HG02885 (cell line): ENCODE measurements around the gene CIPC.

Experiments
- ATAC-seq: cut with Tn5 transposase; IDR thresholded peaks from one replicate; pipeline ENCODE4 v1.9.1; 2021; ENCODE audit warnings: mild to moderate bottlenecking; ENCODE audit not compliant: unreplicated experiment, poor library complexity

Gene CIPC

GRCh38 chr14:77123381-77124325 is 25.6 kb downstream of the CIPC start:
- no peak for ATAC-seq

DNA sequence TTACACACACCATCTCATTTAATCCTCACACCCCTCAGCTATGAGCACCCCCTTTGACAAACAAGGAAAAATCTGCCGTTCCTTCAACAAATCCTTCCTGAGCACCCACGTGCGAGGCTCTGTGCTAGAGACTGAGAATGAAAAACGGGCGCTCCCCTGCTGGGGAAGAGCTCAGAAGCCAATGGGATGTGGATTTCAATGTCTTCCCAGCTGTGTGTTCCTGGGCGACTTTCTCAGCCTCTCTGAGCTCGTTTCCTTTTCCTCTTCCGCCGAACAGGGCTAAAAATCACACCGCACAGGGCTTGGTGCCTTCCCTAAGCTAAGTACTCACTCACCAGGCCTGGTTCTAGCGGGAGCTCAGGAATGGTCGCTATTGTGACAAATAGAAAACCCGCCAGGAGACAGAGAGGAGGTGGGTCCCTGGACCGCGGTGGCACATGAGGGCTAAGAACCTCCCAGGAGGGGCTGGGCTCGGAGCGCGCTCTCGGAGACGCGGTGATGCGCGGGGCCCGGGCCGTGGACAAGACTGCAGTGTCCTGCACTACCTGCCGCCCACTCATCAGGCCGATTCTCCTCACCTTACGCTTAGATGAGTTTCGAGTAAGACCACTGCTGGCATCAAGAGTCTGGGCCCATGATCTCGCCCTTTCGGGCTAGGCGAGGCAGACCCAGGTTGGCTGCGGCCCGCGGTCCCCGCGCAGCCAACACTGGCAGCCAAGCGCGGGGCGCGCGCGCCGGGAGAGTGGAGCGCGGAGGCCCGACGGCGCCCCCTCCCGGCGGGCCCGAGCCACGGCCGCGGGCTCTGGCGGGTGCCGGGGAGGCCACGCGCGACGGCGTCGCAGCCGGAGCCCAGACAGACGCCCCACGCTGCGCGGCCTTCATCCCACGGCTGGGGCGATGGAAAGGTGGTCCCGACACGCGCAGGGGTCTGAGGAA is 26.6 kb downstream of the CIPC start:
- peak; percentile 35 for ATAC-seq

- ATAC-seq, result no peak
Observed at GRCh38 chr14:77125281-77125801, 27.3 kb downstream of the CIPC start.

GRCh38 chr14:77125823-77126325 is 27.8 kb downstream of the CIPC start:
- no peak for ATAC-seq

- no peak for ATAC-seq
Observed at GRCh38 chr14:77126461-77126990, 28.5 kb downstream of the CIPC start.

GRCh38 chr14:77128414-77128891 is 30.4 kb downstream of the CIPC start:
- ATAC-seq, result no peak

DNA sequence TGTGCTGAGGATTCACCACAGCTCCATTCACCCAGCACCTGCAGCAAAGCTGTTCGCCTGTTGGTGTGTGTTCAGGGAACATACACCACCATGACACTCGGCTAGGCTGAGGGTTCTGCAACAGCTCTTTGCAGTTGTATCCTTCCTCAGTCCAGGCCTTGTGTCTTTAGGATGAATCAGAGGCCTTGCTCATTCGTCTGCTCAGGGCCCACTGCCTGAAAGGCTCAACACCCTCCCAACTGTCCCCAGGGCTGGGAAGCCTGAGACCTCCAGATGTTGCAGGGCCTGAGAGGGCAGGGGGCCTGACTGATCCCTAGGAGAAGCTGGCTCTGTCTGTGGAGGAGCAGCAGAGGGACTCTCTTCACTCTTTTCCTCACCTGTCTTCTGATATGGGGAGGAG is 32.3 kb downstream of the CIPC start:
- ATAC-seq, result no peak

- no peak for ATAC-seq
Observed at GRCh38 chr14:77131206-77131605, 33.1 kb downstream of the CIPC start.

DNA sequence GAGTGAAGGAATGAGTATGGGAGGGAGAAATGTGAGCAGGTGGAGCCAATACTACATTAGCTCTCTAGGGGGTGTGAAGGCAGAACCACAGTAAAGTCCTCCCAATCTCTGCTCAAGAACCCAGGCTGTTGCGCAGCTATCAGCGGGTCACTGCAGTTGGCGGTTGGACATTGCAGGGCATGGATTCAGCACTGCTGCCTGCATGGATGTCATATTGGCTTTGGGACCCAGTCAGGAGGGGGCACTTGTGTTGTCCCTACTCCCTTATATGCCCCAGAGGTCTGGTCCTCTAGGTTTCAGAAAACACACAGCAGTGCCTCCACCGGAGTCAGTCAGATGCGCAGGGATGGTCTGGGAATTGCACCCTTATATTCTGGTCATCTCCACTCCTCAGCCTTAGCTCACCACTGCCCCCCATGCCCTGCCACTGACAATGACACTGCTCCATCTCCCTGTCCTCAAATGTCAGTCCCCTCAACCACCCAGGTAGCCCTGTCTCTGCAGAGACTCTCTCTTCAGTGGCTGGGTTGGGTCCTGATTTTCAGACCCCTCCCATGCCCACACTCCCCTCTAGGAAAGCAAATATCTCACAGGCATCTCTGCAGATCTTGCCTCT is 33.9 kb downstream of the CIPC start:
- ATAC-seq, result no peak

DNA sequence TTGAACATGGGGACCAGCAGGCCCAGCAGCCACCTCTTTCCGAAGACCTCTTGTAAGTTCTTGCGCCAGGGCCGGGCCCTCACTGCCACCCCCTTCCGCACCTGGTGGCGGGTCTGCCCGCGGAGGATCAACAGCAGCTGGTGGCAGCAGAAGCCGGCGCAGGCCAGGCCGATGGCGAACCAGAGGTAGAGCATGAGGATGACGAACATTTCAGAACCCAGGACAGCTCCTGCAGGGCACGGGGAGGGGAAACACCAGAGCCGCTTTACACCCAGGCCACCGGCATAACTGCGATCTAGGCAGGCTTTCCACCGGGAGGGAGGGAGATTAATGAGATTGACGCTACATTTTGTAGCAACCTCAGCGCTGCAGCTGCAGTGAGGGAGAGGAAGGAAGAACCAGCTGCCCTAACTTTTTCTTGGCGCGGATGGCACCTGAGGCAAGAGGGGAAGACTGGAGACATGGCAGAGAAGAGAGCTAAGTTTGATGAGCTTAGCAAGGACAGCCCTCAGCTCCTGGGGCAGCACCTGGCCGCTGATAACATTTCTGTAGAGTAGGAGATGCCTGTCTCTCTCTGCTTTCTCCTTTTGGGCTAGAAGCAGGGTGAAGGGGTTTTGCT is 35.8 kb downstream of the CIPC start:
- no peak for ATAC-seq

GRCh38 chr14:77139022-77139421 is 41.0 kb downstream of the CIPC start:
- ATAC-seq, result no peak

- peak; percentile 45 for ATAC-seq
Observed at GRCh38 chr14:77139540-77140358, 41.7 kb downstream of the CIPC start.

DNA sequence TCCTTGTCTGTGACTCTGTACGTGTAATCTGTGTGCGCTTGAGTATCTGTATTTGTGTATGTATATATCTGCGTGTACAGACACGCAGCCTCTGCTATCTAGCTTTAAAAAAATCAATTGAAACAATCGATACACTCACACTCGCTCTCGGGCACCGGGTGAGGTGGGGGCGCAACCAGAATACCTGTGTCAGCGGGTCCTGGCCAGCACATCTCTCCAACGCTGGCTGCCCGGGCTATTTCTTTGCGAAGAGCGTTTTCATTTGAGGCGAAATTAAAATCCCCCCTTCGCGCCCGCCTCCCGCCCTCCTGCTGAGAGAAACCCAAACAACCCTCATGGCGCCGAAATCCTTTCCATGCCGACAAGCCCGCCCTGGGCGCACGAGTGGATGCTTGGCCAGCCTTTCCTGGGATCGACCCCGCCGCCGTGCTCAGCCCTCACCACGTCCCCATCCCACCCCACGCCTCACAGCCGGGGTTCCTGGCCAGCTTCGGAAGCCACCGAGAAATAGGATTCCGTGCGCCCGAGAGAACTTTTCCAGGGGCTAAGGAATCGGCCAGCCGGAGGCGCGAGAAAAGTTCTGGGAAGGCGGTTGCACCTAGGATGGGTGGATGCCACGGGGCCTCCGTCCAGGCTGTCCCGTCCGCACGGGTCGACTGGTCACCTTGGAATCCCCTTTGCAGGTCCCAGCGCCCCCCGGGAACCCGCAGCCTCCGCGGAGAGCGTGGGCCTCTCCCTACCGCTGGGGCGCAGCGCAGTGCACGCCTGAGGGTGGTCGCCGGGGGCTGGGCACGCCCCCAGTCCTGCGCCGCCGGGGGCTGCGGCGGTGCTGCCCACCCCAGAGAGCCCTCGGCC is 42.5 kb downstream of the CIPC start:
- no peak for ATAC-seq

DNA sequence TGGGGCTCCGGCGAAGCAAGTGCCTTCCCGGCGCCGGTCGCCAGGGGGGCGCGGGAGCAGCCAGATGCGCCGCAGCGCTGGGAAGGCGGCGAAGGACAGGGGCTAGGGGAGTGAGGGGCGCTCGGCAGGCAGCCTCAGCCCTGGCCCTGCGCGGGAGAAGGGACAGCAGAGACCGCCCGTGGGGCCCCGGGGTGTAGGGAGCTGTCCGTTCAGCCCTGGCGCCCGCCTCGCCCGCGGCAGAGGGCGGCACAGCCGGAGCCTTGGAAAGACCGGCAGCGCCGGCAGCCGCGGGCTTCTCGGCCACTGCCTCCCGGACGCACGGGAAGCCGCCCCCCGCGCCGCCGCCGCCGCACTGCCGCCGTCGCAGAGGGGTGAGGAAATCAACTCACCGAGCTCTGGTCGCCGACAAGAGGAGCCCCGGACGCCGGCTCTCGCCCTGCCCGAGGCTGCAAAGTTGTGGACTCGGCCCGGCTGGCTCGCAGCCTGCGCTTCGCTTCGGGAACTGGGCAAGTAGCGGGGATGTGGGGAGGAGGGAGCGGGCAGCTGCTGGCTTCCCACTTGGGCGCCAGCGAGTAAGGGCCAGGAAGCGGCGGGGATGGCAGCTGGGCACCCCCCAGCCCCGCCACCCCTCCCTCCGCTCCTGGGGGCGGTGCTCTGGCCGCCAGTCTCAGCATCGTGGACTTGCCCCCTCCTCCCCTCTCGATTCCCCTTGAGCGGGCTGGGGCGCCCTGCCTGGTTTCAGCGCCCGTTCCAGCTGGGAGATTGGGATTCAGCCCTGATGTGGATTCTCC is 43.4 kb downstream of the CIPC start, which contains the start of gene ZDHHC22:
ZDHHC22 (minus strand) TSS at position 578 of the 791 bp plus-strand sequence. CDS start 2,053 bp downstream, outside the sequence.
- no peak for ATAC-seq

DNA sequence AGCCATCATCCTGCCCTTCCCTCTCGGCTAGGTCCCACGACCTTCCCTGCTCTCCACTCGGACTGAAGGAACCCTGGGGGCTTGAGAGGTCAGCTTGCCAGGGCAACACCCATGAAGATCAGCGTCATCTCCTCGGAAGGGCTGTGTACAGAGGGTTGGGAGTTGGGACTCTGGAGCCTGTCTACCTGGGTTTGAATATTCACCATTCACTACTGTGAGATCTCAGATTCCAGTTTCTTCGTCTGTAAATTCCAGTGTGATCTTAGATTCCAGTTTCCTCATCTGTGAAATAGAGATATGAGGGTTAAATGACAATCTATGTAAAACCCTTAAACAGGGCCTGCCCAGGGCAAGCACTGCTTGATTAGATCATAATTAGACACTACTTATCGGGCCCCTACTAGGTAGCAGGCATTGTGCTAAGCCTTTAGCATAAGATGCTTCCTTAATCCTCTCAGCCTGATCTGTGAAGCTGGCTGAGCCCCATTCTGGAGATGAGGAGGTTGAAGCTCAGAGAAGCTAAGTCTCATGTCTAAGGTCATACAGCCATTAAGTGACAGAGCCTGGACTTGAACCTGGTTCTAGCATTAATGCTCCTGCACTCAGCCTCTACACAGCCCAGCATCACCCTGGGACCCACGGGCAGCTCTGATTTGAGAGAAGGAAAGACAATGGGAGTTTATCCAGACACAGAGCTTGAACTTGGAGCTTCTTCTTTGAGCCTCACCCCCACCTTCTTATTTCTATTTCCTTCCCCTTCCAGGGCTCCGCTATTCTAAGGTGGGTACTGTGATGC is 44.1 kb downstream of the CIPC start:
- ATAC-seq, result no peak

GRCh38 chr14:77143071-77143470 is 45.0 kb downstream of the CIPC start:
- ATAC-seq, result no peak
